SU-DHL-6 (cell line): Measurements from ENCODE around the gene SERPINB12.
A peak's percentile ranks its signal among the peaks of the same experiment; 100 is the strongest.

Source experiments
- H2AFZ ChIP-seq: fragments of 200-600 bp; sonication (generic); 2 replicates; pipeline ENCODE4 v1.6.1; 2014; ENCODE audit warnings: low read depth, mild to moderate bottlenecking, moderate library complexity, mixed read lengths, antibody characterized with exemption, low read length; ENCODE audit not compliant: severe bottlenecking
- H3F3A ChIP-seq: fragments of 200-600 bp; shearing (Covaris generic); 2 replicates; pipeline ENCODE4 v1.6.0; 2016; ENCODE audit warnings: antibody characterized with exemption, mild to moderate bottlenecking; ENCODE audit not compliant: insufficient read depth
- H3K27ac ChIP-seq: fragments of 200-600 bp; sonication (generic); 2 replicates; pipeline ENCODE4 v1.5.1; 2016; ENCODE audit warnings: low read depth, mild to moderate bottlenecking, low read length, moderate library complexity, mixed read lengths
- H3K27me3 ChIP-seq: fragments of 200-600 bp; sonication (generic), shearing (Covaris generic); 2 replicates; pipeline ENCODE4 v1.6.0; 2014; ENCODE audit warnings: mild to moderate bottlenecking, low read length
- H3K36me3 ChIP-seq: fragments of 200-600 bp; sonication (generic); 2 replicates; pipeline ENCODE4 v1.6.1; 2014; ENCODE audit warnings: mild to moderate bottlenecking, low read length, mixed read lengths
- H3K4me2 ChIP-seq: fragments of 300-600, 200-600 bp; shearing (Covaris generic), sonication (generic); 2 replicates; pipeline ENCODE4 v1.6.0; 2014; ENCODE audit warnings: low read length, low read depth, mild to moderate bottlenecking; ENCODE audit not compliant: poor library complexity, severe bottlenecking
- H3K4me3 ChIP-seq: fragments of 200-600 bp; sonication (generic); 2 replicates; pipeline ENCODE4 v1.5.1; 2014; ENCODE audit warnings: antibody characterized with exemption, low read length, mild to moderate bottlenecking, mixed read lengths; ENCODE audit not compliant: insufficient read depth, poor library complexity, severe bottlenecking
- H3K79me2 ChIP-seq: fragments of 200-600 bp; sonication (generic); 2 replicates; pipeline ENCODE4 v1.6.1; 2014; ENCODE audit warnings: mild to moderate bottlenecking, low read length, moderate library complexity; ENCODE audit not compliant: insufficient read depth
- H3K9ac ChIP-seq: fragments of 200-600 bp; sonication (generic); 2 replicates; pipeline ENCODE4 v1.7.0; 2014; ENCODE audit warnings: mild to moderate bottlenecking, low read length
- H3K9me2 ChIP-seq: fragments of 200-600 bp; sonication (generic); replicated peaks from 2 replicates; pipeline ENCODE4 v1.6.1; 2014; ENCODE audit warnings: low read length; ENCODE audit not compliant: insufficient read depth
- H3K9me3 ChIP-seq: fragments of 200-600 bp; sonication (generic); 2 replicates; pipeline ENCODE4 v1.6.1; 2014; ENCODE audit warnings: low read length, mixed read lengths; ENCODE audit not compliant: insufficient read depth
- H4K20me1 ChIP-seq: fragments of 200-600 bp; sonication (generic); 2 replicates; pipeline ENCODE4 v1.6.1; 2014; ENCODE audit warnings: low read depth, mild to moderate bottlenecking, antibody characterized with exemption, low read length, moderate library complexity, mixed read lengths
- CTCF ChIP-seq: fragments of 200-600 bp; sonication (generic); IDR thresholded peaks from one replicate; pipeline ENCODE4 v1.5.1; 2017; ENCODE audit warnings: antibody characterized with exemption, mild to moderate bottlenecking, low read length, moderate library complexity; ENCODE audit not compliant: insufficient read depth, poor library complexity, severe bottlenecking
- EZH2phosphoT487 ChIP-seq: fragments of 200-600 bp; sonication (generic), shearing (Covaris generic); conservative IDR thresholded peaks from 2 replicates; pipeline ENCODE4 v1.6.1; 2018; ENCODE audit warnings: mild to moderate bottlenecking, antibody characterized with exemption, low read length, moderate library complexity, mixed read lengths

Gene SERPINB12

GRCh38 chr18:63552581-63552980 is 10.4 kb downstream of the SERPINB12 start:
- no peak for TF ChIP-seq CTCF
- TF ChIP-seq EZH2phosphoT487, result no peak
- no peak overlapping the region for H3K4me3 ChIP-seq
- H3K79me2 ChIP-seq, result no peaks in the 10 kb centered on the region
- no peaks in the 10 kb centered on the region for H3F3A ChIP-seq
- H3K9ac ChIP-seq, result no peak overlapping the region
- H2AFZ ChIP-seq, result no peak overlapping the region
- H3K9me2 ChIP-seq, result no peaks in the 10 kb centered on the region
- no peak overlapping the region for H3K27ac ChIP-seq
- no peaks in the 10 kb centered on the region for H3K36me3 ChIP-seq
- H3K4me2 ChIP-seq, result no peak overlapping the region
- H4K20me1 ChIP-seq, result no peaks in the 10 kb centered on the region
- H3K27me3 ChIP-seq, result no peaks in the 10 kb centered on the region
- no peaks in the 10 kb centered on the region for H3K9me3 ChIP-seq

GRCh38 chr18:63553081-63553480 is 10.9 kb downstream of the SERPINB12 start:
- H3K9me3 ChIP-seq, result no peaks in the 10 kb centered on the region
- H3K27ac ChIP-seq, result no peak overlapping the region
- TF ChIP-seq EZH2phosphoT487, result no peak
- TF ChIP-seq CTCF, result no peak
- no peaks in the 10 kb centered on the region for H3K9me2 ChIP-seq
- H3K79me2 ChIP-seq, result no peaks in the 10 kb centered on the region
- H3K4me2 ChIP-seq, result no peak overlapping the region
- no peak overlapping the region for H2AFZ ChIP-seq
- no peaks in the 10 kb centered on the region for H3F3A ChIP-seq
- no peaks in the 10 kb centered on the region for H3K27me3 ChIP-seq
- H4K20me1 ChIP-seq, result no peaks in the 10 kb centered on the region
- H3K36me3 ChIP-seq, result no peaks in the 10 kb centered on the region
- no peak overlapping the region for H3K4me3 ChIP-seq
- H3K9ac ChIP-seq, result no peak overlapping the region

- no peaks in the 10 kb centered on the region for H3K9me2 ChIP-seq
- H3K27ac ChIP-seq, result no peak overlapping the region
- no peaks in the 10 kb centered on the region for H3K27me3 ChIP-seq
- TF ChIP-seq EZH2phosphoT487, result no peak
- H3K9ac ChIP-seq, result no peak overlapping the region
- no peak overlapping the region for H2AFZ ChIP-seq
- no peaks in the 10 kb centered on the region for H3K79me2 ChIP-seq
- H3F3A ChIP-seq, result no peaks in the 10 kb centered on the region
- no peak overlapping the region for H3K4me2 ChIP-seq
- H3K36me3 ChIP-seq, result no peaks in the 10 kb centered on the region
- H3K4me3 ChIP-seq, result no peak overlapping the region
- no peaks in the 10 kb centered on the region for H4K20me1 ChIP-seq
- no peaks in the 10 kb centered on the region for H3K9me3 ChIP-seq
Observed at GRCh38 chr18:63559567-63560491, 17.7 kb downstream of the SERPINB12 start.

GRCh38 chr18:63562284-63562683 is 20.1 kb downstream of the SERPINB12 start:
- Histone ChIP-seq H3K4me3 (no peak overlapping the region), H3K79me2 (no peaks in the 10 kb centered on the region), H3K9me3 (no peaks in the 10 kb centered on the region), H3K36me3 (no peaks in the 10 kb centered on the region), H3F3A (no peaks in the 10 kb centered on the region), H3K27me3 (no peaks in the 10 kb centered on the region), H3K9me2 (no peaks in the 10 kb centered on the region), H3K27ac (peak overlapping the region; percentile 51), H3K9ac (no peak overlapping the region), H3K4me2 (peak overlapping the region; percentile 40), H2AFZ (peak overlapping the region; percentile 70), H4K20me1 (no peaks in the 10 kb centered on the region)
- no peak for TF ChIP-seq CTCF
- TF ChIP-seq EZH2phosphoT487, result no peak
